SW480 (cell line): ENCODE results near the gene POLR2F.
"Not testable (repeated sequence)": the region's sequence is repeated elsewhere in the genome, so short reads cannot be mapped to it uniquely, and the experiment has no call there.

Experiments used
- DNase-seq: peaks from one replicate; pipeline ENCODE4 v3.0.0-alpha.2; 2016; ENCODE audit warnings: low spot score

Gene POLR2F

GRCh38 chr22:37955825-37956397 lies 2.4 kb downstream of the POLR2F start:
- not testable (repeated sequence) for DNase-seq

GRCh38 chr22:37957232-37957631 lies 3.7 kb downstream of the POLR2F start:
- no peak for DNase-seq

GRCh38 chr22:37959231-37959825 lies 5.8 kb downstream of the POLR2F start:
- no peak for DNase-seq

GRCh38 chr22:37961062-37961461 lies 7.6 kb downstream of the POLR2F start:
- DNase-seq: no peak

GRCh38 chr22:37965940-37966664 lies 12.6 kb downstream of the POLR2F start:
- no peak for DNase-seq

GRCh38 chr22:37967147-37967546 lies 13.6 kb downstream of the POLR2F start:
- DNase-seq: no peak

GRCh38 chr22:37967637-37968451 lies 14.3 kb downstream of the POLR2F start:
- no peak for DNase-seq

- DNase-seq: no peak
Measured at GRCh38 chr22:37968452-37969251, 15.2 kb downstream of the POLR2F start.

- DNase-seq: no peak
Measured at GRCh38 chr22:37970864-37971263, 17.4 kb downstream of the POLR2F start.

- no peak for DNase-seq
Measured at GRCh38 chr22:37971475-37972434, 18.3 kb downstream of the POLR2F start.

- no peak for DNase-seq
Measured at GRCh38 chr22:37972527-37972926, 19.0 kb downstream of the POLR2F start.

GRCh38 chr22:37973271-37974170 lies 20.0 kb downstream of the POLR2F start:
- DNase-seq: no peak

- no peak for DNase-seq
Measured at GRCh38 chr22:37975153-37975552, 21.7 kb downstream of the POLR2F start.

GRCh38 chr22:37976022-37976421 lies 22.5 kb downstream of the POLR2F start:
- DNase-seq: not testable (repeated sequence)

GRCh38 chr22:37976547-37976946 lies 23.0 kb downstream of the POLR2F start:
- DNase-seq: no peak

- no peak for DNase-seq
Measured at GRCh38 chr22:37979782-37980181, 26.3 kb downstream of the POLR2F start.

- DNase-seq: no peak
Measured at GRCh38 chr22:37981282-37982011, 27.9 kb downstream of the POLR2F start.

- DNase-seq: no peak
Measured at GRCh38 chr22:37982151-37982785, 28.8 kb downstream of the POLR2F start.
